Epithelial cell of proximal tubule (primary cell): ENCODE results near the gene PITPNM1. TPM values are rescaled to one million over a fixed set of nuclear protein-coding genes. Genes with fewer than 3 reads are reported as not detected.
A peak's percentile ranks its signal among the peaks of the same experiment; 100 is the strongest.

Experiments
- DNase-seq: peaks from one replicate; pipeline ENCODE4 v3.0.0-alpha.2; 2011; ENCODE audit warnings: low read depth
- H3K4me3 ChIP-seq: 2 replicates; pipeline ENCODE4 v1.5.1; 2011; ENCODE audit warnings: low read depth, mild to moderate bottlenecking, low read length
- CTCF ChIP-seq: conservative IDR thresholded peaks from 2 replicates; pipeline ENCODE4 v1.5.1; 2012; ENCODE audit warnings: low read depth, mild to moderate bottlenecking, low read length
- total RNA-seq: library from RNA; depleted of rRNA; stranded (reverse); fragments of >200 nt; gene quantifications from 2 replicates; pipeline ENCODE4 v1.2.3, GENCODE V29; 2015

PITPNM1 gene
- total RNA-seq, 1 donor from 2014 or later = 74.1 TPM

DNA sequence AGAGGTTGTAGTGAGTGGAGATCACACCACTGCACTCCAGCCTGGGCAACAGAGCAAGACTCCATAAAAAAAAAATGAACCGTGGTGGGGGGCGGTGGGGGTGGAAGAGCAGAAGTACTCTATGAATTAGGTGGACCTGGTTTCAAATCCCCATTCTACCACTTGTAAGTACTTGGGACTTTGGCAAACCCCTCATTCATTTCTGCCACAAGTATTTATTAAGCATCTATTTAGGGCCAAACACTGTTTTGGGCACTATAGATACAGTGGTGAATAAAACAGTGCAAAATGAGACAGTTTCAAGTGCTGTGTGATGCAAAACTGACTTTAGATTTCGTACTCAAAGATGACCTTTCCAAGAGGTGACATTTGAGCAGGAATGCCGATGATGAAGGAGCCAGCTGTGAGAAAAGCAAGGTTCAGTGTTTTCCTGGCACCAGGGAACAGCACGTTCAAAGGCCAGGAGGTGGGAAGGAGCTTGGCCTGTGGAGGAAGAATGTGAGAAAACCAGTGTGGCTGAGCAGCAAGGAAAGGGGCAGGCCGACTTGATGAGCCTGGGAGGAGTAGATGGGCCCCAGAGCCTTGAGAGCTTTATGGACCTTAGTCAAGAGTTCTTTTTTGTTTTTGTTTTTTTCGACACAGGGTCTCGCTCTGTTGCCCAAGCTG, 34.7 kb downstream of the PITPNM1 start:
- TF ChIP-seq CTCF = no peak
- no peak for DNase-seq
- no peak overlapping the region for H3K4me3 ChIP-seq

GRCh38 chr11:67469508-67469811, 35.7 kb downstream of the PITPNM1 start:
- peak overlapping the region; percentile 84 for H3K4me3 ChIP-seq
- no peak for TF ChIP-seq CTCF
- DNase-seq = no peak

DNA sequence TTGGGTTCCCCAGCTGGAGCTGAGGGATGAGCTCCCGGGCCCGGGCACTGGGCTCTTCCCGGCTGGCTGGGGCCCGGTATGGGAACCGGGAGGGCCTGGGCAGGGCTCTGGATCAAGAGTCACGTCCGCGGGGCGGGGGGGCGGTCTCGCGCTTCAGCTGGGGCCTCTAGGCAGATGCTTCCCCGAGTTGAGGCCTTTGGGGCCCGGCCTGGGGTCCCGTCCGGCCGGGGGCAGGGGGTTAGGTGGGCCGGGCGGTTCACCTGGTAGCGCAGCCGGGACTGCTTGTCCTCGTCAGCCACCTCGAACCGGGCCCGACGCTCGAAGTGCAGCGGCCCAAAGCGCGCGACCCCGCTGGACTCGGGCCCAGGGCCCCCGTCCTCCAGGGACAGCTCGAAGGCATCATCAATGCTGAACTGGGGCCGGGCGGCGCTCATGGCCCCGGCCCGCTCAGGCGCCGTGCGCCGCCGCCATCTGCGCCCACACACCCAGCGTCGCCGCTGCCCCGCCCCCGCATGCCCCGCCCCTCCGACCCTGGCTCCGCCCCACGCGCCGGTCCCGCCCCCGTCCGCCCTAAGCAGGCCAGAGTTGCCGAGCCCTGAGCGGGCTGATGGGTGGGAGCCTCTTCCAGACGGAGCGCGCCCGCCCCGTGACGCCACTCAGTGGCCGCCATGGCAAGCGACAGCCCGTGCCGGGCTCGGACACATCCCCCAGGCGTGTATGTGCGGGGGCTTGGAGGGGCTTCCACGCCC, 36.2 kb downstream of the PITPNM1 start, which contains the start of gene TMEM134:
TMEM134 (minus strand) TSS at position 493 of the 749 bp plus-strand sequence; CDS start at position 434, 59 bp downstream.
- peak; percentile 35 for TF ChIP-seq CTCF
- no peak for DNase-seq
- peak within 1 kb of the TSS; percentile 84 for H3K4me3 ChIP-seq

DNA sequence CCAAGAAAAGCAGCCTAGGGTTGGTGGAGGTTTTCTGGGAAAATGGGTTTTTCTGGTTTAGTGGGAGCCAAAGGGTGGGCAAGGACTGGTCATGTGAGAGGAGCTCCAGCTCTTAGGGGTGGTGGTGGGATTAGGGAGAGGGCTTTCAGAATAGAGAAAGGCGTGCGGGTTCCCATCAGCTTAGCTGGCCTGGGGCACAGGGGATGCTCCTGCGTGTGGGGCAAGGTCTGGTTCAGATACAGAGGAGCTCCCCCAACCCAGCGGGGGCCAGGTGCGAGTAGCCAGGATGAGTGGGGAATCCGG, 36.8 kb downstream of the PITPNM1 start:
- H3K4me3 ChIP-seq = peak overlapping the region; percentile 84
- TF ChIP-seq CTCF = no peak
- DNase-seq = no peak

GRCh38 chr11:67468056-67468455, 37.1 kb downstream of the PITPNM1 start:
- TF ChIP-seq CTCF = no peak
- H3K4me3 ChIP-seq = peak overlapping the region; percentile 84
- DNase-seq = no peak

DNA sequence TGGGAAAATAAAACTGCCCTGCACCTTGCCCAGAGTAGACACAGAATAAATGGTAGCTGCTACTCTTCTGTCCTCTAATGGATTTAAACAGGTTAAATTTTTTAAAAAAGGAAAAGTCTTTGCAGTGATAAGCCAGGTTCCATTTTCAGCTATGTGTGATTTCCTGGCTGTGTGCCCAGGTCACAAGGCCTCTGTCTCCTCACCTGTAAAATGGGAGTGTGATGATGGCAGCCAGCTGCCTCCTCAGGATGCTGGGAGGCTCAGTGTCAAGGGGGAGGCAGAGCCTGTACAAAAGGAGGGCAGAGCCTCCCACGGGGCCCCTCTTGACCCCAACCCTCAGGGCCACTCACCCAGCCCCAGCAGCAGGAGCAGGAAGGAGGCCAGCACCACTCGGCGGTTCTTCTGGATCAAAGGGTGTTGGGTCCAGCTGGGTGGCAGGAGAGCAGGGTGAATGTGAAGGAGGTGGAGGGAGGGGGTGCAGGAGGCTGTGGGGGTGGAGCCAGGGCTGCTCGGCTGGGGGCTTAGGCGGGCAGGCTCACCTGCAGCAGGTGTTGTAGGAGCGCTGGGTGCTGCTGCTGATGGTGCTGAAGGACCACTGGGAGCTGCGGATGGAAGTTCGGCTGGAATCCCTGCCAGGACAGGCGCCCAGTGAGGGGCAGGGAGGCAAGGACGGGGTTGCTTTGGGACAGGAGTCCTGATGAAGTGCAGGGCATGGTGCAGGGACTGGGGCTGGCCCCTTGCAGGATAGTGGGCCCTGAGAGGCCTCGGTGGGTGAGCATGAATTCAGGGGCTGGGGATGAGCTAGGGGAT, 38.0 kb downstream of the PITPNM1 start:
- DNase-seq = no peak
- peak overlapping the region; percentile 84 for H3K4me3 ChIP-seq
- TF ChIP-seq CTCF = no peak
